Brain microvascular endothelial cell (primary cell): ENCODE data around the gene RCHY1.
A peak's percentile ranks its signal among the peaks of the same experiment; 100 is the strongest.

ENCODE experiments used
- DNase-seq: peaks from one replicate; pipeline ENCODE4 v3.0.0-alpha.2; 2020
- H3K27ac ChIP-seq: fragments of 250-450 bp; sonication (Bioruptor Pico); 2 replicates; pipeline ENCODE4 v1.5.1; 2020; ENCODE audit warnings: mild to moderate bottlenecking, moderate library complexity
- H3K27me3 ChIP-seq: fragments of 250-450 bp; sonication (Bioruptor Pico); replicated peaks from 2 replicates; pipeline ENCODE4 v1.5.1; 2020; ENCODE audit warnings: mild to moderate bottlenecking
- H3K36me3 ChIP-seq: fragments of 250-450 bp; sonication (Bioruptor Pico); replicated peaks from 2 replicates; pipeline ENCODE4 v1.5.1; 2020; ENCODE audit warnings: mild to moderate bottlenecking
- H3K4me3 ChIP-seq: 2 replicates; pipeline ENCODE4 v1.5.1; 2011; ENCODE audit warnings: low read depth, mild to moderate bottlenecking, control low read depth, low read length, moderate library complexity
- CTCF ChIP-seq: IDR thresholded peaks from 2 replicates; pipeline ENCODE4 v1.5.1; 2011; ENCODE audit warnings: low read depth, mild to moderate bottlenecking, moderate library complexity, low read length, control low read depth, inconsistent platforms; ENCODE audit errors: missing control alignments
- in situ Hi-C: cut with HindIII; loops from 2 replicates; pipeline ENCODE4 v1.10.0; 2017; ENCODE audit warnings: low sequenced_read_pairs, low pct_ligation_motif_present

The RCHY1 gene

GRCh38 chr4:75457365-75457764, 56.8 kb downstream of the RCHY1 start:
- in situ Hi-C loops, result no loop called here
- no peak for TF ChIP-seq CTCF
- no peak for DNase-seq
- Histone ChIP-seq H3K27ac (no peak overlapping the region), H3K36me3 (no peaks in the 10 kb centered on the region), H3K27me3 (no peaks in the 10 kb centered on the region), H3K4me3 (no peak overlapping the region)

- Histone ChIP-seq H3K36me3 (no peaks in the 10 kb centered on the region), H3K27me3 (no peaks in the 10 kb centered on the region), H3K4me3 (no peak overlapping the region), H3K27ac (no peak overlapping the region)
- in situ Hi-C loops, result no loop called here
- DNase-seq, result no peak
- TF ChIP-seq CTCF, result no peak
Observed at GRCh38 chr4:75434105-75434504, 80.1 kb downstream of the RCHY1 start.

GRCh38 chr4:75432683-75433082, 81.5 kb downstream of the RCHY1 start:
- peak; percentile 9 for DNase-seq
- in situ Hi-C loops, result no loop called here
- H3K27ac ChIP-seq, result no peak overlapping the region

GRCh38 chr4:75429208-75429607, 85.0 kb downstream of the RCHY1 start:
- in situ Hi-C loops, result no loop called here
- Histone ChIP-seq H3K27ac (no peak overlapping the region), H3K27me3 (no peaks in the 10 kb centered on the region), H3K4me3 (no peak overlapping the region), H3K36me3 (no peaks in the 10 kb centered on the region)
- no peak for DNase-seq
- TF ChIP-seq CTCF, result no peak

More at GRCh38 chr4:75432683-75433082, 81.5 kb downstream of the RCHY1 start:
- Histone ChIP-seq H3K36me3 (no peaks in the 10 kb centered on the region), H3K27me3 (no peaks in the 10 kb centered on the region), H3K4me3 (no peak overlapping the region)
- TF ChIP-seq CTCF, result peak; percentile 67
